Measurements from ENCODE around the gene FKBP7.

GRCh38 chr2:178484245-178485041, 6.0 kb upstream of the FKBP7 start:
- TF ChIP-seq POLR2AphosphoS5 (IDR thresholded peaks at IDR 0.05) (no peak), CTCF (IDR thresholded peaks at IDR 0.05) (no peak), POLR2A (IDR thresholded peaks at IDR 0.05) (no peak)
